Measurements from ENCODE around the gene DHODH. TPM values are rescaled to one million over a fixed set of nuclear protein-coding genes. Genes with fewer than 3 reads are reported as not detected.

Gene DHODH
- total RNA-seq, 1 donor from 2014 or later, result 8.6 TPM

DNA sequence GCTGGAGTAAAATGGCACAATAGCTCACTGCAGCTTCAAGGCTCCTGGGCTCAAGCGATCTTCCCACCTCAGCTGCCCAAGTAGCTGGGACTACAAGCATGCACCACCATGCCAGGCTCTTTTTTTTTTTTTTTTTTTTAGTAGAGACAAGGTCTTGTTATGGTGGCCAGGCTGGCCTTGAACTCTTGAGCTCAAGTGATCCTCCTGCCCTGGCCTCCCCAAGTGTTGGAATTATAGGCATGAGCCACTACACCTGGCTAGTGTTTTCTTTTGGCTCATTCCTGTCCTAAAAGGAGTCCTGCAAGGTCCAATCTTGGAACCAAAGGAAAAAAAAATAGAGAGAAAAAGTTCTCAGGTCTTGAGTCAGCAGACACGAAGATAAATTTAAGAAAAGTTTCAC, 39.2 kb upstream of the DHODH start:
- no peak for DNase-seq (ENCODE audit: low spot score in 2 of 2)
- no peaks in the 10 kb centered on the region for H3K36me3 ChIP-seq
- no peaks in the 10 kb centered on the region for H3K4me1 ChIP-seq
- H3K27me3 ChIP-seq, result no peaks in the 10 kb centered on the region
- TF ChIP-seq, protein P1, sequence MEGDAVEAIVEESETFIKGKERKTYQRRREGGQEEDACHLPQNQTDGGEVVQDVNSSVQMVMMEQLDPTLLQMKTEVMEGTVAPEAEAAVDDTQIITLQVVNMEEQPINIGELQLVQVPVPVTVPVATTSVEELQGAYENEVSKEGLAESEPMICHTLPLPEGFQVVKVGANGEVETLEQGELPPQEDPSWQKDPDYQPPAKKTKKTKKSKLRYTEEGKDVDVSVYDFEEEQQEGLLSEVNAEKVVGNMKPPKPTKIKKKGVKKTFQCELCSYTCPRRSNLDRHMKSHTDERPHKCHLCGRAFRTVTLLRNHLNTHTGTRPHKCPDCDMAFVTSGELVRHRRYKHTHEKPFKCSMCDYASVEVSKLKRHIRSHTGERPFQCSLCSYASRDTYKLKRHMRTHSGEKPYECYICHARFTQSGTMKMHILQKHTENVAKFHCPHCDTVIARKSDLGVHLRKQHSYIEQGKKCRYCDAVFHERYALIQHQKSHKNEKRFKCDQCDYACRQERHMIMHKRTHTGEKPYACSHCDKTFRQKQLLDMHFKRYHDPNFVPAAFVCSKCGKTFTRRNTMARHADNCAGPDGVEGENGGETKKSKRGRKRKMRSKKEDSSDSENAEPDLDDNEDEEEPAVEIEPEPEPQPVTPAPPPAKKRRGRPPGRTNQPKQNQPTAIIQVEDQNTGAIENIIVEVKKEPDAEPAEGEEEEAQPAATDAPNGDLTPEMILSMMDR (IDR thresholded peaks at IDR 0.05), result no peak
- no peak overlapping the region for H3K4me3 ChIP-seq
- intact Hi-C loops (cut with DNase I), result no loop called here
- H3K27ac ChIP-seq, result no peak overlapping the region
- no peaks in the 10 kb centered on the region for H3K9me3 ChIP-seq

DNA sequence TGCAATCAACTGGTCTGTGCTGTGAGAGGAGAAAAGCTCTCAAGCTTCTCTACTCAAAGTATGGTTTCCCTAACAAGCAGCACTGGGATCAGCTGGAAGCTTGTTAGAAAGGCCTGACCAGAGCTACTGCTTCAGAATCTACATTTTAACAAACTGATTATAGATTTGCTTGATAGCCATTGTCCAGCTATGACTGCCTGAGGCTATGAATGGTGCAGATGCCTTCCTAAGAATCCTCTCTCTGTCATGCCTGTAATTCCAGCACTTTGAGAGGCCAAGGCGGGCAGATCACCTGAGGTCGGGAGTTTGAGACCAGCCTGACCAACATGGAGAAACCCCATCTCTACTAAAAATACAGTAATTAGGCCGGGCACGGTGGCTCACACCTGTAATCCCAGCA, 37.0 kb upstream of the DHODH start:
- intact Hi-C loops (cut with DNase I), result loop anchor here (1.0 kb wide), 1 partner anchor 20 kb away; no protein-coding TSS in a partner anchor
- H3K36me3 ChIP-seq, result no peaks in the 10 kb centered on the region
- TF ChIP-seq, protein P1 (IDR thresholded peaks at IDR 0.05), result no peak

DNA sequence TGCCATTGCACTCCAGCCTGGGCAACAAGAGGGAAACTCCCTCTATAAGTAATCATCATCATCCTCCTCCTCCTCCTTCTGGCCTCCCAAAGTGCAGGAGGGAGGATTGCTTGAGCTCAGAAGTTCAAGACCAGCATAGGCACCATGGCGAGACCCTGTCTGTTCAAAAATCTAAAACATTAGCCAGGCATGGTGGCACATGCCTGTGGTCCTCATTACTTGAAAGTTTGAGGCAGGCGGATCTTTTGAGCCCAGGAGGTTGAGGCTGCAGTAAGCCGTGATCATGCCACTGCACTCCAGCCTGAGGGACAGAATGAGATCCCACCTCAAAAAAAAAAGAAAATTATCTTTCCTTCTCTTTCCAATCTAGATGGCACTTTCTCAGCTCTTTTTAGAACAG, 36.2 kb upstream of the DHODH start:
- Histone ChIP-seq H3K27ac (no peak overlapping the region), H3K36me3 (no peaks in the 10 kb centered on the region), H3K27me3 (no peaks in the 10 kb centered on the region), H3K4me3 (no peak overlapping the region), H3K9me3 (no peaks in the 10 kb centered on the region), H3K4me1 (no peaks in the 10 kb centered on the region)
- TF ChIP-seq, protein P1 (IDR thresholded peaks at IDR 0.05), result no peak
- intact Hi-C loops (cut with DNase I), result no loop called here
- DNase-seq (ENCODE audit: low spot score in 2 of 2), result no peak

More for the DNA sequence above, 37.0 kb upstream of the DHODH start:
- no peak for DNase-seq (ENCODE audit: low spot score in 2 of 2)
- Histone ChIP-seq H3K27me3 (no peaks in the 10 kb centered on the region), H3K9me3 (no peaks in the 10 kb centered on the region), H3K27ac (no peak overlapping the region), H3K4me1 (no peaks in the 10 kb centered on the region), H3K4me3 (no peak overlapping the region)

DNA sequence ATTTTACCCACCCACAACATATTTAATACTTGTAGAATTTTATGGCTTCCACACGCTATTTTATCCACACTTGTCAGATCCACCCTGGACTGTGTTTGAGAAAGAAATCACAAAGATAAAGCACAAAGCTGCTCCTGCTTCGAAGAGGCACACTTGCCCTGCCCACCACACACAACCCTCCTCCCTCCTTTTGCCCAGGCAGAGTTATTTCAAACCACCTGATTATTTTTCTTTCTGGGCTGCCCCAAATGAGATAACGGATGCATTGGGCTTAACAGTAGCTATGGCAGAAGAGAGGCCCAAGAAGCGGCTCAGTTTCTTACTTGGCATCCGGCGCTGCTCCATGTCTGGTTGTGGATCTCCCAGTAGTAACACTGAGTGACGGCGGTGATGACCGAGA, 35.5 kb upstream of the DHODH start:
- TF ChIP-seq, protein P1 (IDR thresholded peaks at IDR 0.05), result no peak
- Histone ChIP-seq H3K27me3 (no peaks in the 10 kb centered on the region), H3K27ac (no peak overlapping the region), H3K36me3 (no peaks in the 10 kb centered on the region), H3K4me1 (no peaks in the 10 kb centered on the region), H3K9me3 (no peaks in the 10 kb centered on the region), H3K4me3 (no peak overlapping the region)
- DNase-seq (ENCODE audit: low spot score in 2 of 2), result no peak
- intact Hi-C loops (cut with DNase I), result no loop called here

DNA sequence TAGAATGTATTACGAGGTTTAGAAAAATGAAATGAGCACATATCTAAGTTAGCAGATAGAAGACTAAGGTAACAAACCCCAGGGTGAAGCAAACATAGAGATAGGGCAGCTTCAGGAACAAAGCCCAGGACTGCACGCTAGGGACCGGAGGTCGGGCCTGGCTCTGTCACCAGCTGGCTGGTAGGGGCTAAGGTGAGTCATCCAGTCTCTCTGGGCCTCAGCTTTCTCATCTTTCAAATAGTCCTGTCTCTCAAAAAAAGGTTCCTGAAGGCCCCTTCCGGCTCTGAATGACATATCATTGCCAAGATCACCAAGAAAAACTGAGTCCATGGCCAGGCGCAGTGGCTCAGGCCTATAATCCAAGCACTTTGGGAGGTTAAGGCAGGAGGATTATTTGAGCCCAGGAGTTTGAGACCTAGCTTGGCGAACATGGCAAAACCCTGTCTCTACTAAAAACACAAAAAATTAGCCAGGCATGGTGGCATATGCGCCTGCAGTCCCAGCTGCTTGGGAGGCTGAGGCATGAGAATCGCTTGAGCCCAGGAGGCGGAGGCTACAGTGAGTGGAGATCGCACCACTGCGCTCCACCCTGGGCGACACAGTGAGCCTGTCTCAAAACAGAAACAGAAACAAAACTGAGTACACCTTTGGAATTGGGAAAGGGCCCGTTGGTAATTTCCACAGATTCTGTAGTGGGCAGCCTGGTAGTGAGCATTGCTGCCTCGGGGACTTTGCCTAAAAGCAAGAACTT, 34.3 kb upstream of the DHODH start:
- intact Hi-C loops (cut with DNase I), result no loop called here
- no peak for DNase-seq (ENCODE audit: low spot score in 2 of 2)
- Histone ChIP-seq H3K4me3 (no peak overlapping the region), H3K9me3 (no peaks in the 10 kb centered on the region), H3K27me3 (no peaks in the 10 kb centered on the region), H3K36me3 (no peaks in the 10 kb centered on the region), H3K4me1 (no peaks in the 10 kb centered on the region), H3K27ac (no peak overlapping the region)
- TF ChIP-seq, protein P1 (IDR thresholded peaks at IDR 0.05), result no peak
